ENCODE data around the gene SIPA1L3.

Gene SIPA1L3

GRCh38 chr19:38193445-38193844 lies 286.4 kb downstream of the SIPA1L3 start:
- no peak for DNase-seq (ENCODE audit: low read depth)

DNA sequence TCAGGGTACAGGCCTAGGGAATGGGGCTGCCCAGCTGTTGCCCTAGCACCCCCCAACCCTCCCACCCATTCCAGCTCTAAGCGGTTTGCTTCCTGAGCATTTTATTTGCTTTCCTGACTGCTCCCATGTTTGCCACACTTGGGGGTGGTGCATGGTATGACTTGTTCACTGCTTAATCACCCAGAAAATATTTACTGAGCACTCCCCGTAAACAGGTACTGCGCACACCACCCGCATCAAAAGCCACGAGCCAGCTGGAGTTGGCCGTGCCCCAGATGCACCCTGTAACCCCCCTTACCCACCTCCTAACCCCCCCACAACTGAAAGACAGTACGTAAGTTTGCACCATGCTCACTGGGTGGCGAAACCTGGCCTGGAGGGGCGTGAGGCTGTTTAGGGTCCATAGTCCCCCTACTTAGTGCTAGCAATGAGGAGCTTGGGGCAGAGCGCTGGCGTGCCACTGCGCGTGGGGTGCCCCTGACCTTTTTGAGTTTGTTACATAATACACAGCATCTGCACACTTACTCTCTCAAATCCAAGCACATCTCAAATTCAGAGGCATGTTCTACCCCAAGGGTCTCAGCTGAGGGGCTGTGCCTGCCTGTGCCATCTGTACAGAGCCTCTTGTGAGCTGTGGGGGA lies 287.2 kb downstream of the SIPA1L3 start:
- no peak for DNase-seq (ENCODE audit: low read depth)

DNA sequence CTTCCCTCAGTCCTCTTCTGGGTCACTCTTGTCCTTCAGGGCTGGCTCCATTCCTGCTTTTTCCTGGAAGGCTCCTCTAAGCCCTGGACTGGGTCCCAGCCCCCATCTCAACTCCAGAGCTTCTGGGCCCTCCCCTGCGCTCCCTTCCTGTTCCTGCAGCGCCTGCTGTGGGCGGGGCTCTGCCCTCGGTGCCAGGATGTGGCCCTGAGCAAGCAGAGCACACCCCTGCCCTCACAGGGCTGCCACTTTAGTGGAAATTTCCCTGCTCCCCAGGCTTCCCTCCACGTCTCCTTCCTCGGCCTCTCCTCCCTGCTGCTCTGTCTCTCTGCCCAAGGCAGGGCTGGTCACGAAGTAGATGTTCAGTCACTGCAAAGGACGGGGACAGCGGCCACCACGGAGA lies 288.2 kb downstream of the SIPA1L3 start:
- no peak for DNase-seq (ENCODE audit: low read depth)

GRCh38 chr19:38196245-38196837 lies 289.3 kb downstream of the SIPA1L3 start:
- DNase-seq (ENCODE audit: low read depth): no peak

- no peak for DNase-seq (ENCODE audit: low read depth)
Measured at GRCh38 chr19:38196948-38197656, 290.1 kb downstream of the SIPA1L3 start.

- no peak for DNase-seq (ENCODE audit: low read depth)
Measured at GRCh38 chr19:38197937-38198704, 291.1 kb downstream of the SIPA1L3 start.

DNA sequence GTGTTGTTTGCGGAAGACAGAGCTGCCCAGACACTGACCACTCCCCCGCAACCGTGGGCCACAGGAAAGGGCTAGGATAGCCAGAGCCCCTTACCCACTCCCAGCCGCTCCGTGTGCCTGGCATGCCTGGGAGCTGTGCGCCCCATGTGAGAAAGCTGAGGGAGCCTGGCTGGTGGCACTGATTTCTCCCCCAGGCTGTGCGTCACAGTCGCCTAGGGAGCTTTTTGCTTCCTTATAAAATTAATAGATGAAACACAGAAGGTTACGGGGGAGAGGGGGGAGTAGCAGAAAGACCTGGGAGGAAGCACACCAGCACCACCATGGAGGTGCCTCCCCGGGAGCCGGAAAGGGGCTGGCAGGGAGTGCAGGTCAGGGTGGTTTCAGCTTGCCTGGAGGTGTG lies 292.3 kb downstream of the SIPA1L3 start:
- no peak for DNase-seq (ENCODE audit: low read depth)

DNA sequence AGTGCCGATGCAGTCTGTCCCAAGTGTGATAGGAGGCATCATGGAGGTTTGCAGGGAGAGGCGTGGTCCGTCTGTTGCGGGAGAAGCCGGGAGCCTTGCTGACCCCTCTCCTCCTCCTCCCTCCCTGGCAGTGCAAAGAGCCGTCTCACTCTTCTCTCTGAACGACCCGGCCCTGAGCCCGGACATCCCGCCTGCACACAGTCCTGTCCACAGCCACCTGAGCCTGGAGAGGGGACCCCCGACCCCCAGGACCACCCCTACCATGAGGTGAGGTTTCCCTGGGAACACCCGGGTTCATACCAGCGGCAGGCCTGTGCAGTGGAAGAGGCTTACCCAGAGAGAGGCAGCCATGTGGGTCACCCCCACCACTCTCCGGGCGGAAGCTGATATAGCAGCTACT lies 294.7 kb downstream of the SIPA1L3 start:
- DNase-seq (ENCODE audit: low read depth): no peak

GRCh38 chr19:38202504-38202903 lies 295.5 kb downstream of the SIPA1L3 start:
- no peak for DNase-seq (ENCODE audit: low read depth)

- no peak for DNase-seq (ENCODE audit: low read depth)
Measured at GRCh38 chr19:38203197-38203596, 296.2 kb downstream of the SIPA1L3 start.

- no peak for DNase-seq (ENCODE audit: low read depth)
Measured at GRCh38 chr19:38204096-38204495, 297.1 kb downstream of the SIPA1L3 start.

GRCh38 chr19:38204728-38205127 lies 297.7 kb downstream of the SIPA1L3 start:
- DNase-seq (ENCODE audit: low read depth): no peak

DNA sequence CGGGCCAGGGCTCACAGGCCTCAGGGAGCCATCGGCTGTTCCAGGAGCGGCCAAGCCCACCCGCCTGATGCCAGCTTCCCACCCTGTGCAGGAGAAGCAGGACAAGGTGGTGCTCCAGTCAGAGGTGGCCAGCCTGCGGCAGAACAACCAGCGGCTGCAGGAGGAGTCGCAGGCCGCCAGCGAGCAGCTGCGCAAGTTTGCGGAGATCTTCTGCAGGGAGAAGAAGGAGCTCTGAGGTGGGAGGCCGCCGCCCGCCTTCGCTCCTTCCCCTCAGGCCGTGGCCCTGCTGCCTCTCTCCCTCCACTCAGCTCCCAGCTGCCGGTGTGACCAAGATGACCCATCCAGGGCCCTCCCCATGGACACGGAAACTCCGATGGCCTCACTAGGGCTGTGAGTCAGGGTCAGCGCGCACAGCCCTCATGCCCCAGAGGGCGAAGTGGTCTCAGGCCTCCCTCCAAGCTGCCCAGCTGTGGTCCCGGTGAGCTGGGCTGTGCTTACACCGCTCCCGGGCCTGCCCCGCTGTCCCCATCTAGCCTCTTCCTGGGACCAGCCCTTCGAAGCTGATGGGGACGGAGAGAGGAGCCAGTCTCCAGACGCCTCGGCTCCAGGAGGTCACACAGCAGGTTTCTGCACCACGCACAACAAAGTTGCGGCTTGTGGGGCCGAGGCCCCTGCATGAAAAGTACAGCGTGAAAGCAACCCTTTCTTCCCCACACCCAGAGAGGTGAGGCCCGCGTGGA lies 299.2 kb downstream of the SIPA1L3 start:
- no peak for DNase-seq (ENCODE audit: low read depth)

- no peak for DNase-seq (ENCODE audit: low read depth)
Measured at GRCh38 chr19:38206928-38207327, 299.9 kb downstream of the SIPA1L3 start.

DNA sequence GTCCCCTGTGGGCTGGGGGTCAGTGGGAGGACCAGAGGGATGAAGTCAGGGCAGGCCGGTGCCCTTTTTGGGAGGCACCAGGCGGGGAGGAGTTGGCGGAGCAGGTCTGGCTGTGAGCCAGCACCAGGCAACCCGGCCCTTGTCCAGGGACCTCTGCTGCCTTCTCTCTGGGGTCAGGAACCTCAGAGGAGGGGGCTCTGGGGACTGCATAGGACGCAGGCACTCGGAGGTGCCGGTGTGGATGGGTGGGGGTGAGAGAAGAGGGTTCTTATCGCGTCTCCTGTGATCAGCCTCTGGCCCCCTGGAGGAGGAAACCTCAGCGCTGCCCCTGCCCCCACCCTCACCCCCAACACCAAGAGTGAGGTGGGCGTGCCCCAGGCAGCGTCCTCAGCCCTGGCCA lies 300.5 kb downstream of the SIPA1L3 start:
- no peak for DNase-seq (ENCODE audit: low read depth)

GRCh38 chr19:38208571-38208970 lies 301.6 kb downstream of the SIPA1L3 start:
- DNase-seq (ENCODE audit: low read depth): no peak

DNA sequence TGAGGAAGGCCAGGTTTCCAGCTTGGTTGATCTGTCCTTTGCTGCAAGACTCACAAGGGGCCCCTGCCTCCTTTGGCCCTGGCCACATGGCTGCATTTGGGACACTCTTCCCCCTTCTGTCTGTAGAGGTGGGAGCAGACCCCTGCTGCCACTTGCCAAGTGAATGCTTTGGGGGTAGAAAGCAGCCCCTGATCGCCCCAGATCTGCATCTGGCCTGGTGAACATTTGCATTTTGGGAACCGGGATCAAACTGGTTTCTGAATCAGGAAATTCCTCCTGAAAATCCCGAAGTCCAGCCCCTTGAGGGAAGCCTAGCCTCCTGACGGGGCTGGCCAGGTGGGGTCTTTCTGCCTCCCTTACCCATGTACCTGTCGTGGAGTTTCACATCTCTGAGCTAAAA lies 302.1 kb downstream of the SIPA1L3 start:
- DNase-seq (ENCODE audit: low read depth): no peak

- no peak for DNase-seq (ENCODE audit: low read depth)
Measured at GRCh38 chr19:38209671-38210457, 302.9 kb downstream of the SIPA1L3 start.

- DNase-seq (ENCODE audit: low read depth): no peak
Measured at GRCh38 chr19:38210458-38210987, 303.5 kb downstream of the SIPA1L3 start.

DNA sequence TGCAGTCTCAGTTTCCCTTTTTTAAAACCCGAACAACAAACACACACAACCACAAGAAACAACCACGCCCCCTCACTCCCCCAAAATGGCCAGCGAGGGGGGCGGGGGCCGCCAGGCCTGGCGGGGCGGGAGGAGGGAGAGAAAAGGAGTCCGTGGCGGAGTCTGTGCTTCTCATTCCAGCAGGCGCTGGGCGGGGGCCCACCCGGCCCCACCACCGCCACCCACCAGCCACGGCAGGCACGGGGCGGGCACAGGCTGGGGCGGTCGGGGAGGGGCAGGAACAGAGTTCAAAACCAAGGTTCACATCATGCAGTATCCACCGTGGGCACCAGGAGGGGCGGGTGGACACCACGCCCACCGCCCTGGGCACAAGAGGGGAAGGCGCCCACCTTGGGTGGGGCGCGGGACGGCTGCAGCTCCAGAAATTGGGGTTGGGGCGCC lies 304.2 kb downstream of the SIPA1L3 start:
- no peak for DNase-seq (ENCODE audit: low read depth)

DNA sequence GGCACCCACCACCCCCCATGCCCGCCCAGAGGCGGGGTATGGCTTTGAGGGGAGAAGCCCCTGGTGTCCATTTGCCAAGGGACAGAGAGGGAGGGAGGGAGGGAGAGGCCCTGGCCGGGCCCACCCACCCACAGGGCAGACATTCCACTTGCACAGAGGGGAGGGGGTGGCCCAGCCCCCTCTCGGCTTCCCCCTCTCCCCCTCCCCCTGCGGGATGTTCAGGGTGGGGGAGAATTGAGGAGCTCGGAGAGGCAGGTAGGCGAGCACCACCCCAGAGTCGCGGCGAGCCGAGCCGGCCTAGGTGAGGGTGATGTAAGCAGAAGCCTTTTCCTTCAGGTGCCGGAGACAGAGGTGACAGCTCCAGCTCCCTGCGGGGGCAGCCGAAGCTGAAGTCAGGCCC lies 304.8 kb downstream of the SIPA1L3 start:
- DNase-seq (ENCODE audit: low read depth): no peak

Data from activated T-helper 1 cell treated with Interleukin-2 at 50 U/mL for 16 hours (primary cell).